ENCODE measurements around the gene HMX1.

The HMX1 gene

DNA sequence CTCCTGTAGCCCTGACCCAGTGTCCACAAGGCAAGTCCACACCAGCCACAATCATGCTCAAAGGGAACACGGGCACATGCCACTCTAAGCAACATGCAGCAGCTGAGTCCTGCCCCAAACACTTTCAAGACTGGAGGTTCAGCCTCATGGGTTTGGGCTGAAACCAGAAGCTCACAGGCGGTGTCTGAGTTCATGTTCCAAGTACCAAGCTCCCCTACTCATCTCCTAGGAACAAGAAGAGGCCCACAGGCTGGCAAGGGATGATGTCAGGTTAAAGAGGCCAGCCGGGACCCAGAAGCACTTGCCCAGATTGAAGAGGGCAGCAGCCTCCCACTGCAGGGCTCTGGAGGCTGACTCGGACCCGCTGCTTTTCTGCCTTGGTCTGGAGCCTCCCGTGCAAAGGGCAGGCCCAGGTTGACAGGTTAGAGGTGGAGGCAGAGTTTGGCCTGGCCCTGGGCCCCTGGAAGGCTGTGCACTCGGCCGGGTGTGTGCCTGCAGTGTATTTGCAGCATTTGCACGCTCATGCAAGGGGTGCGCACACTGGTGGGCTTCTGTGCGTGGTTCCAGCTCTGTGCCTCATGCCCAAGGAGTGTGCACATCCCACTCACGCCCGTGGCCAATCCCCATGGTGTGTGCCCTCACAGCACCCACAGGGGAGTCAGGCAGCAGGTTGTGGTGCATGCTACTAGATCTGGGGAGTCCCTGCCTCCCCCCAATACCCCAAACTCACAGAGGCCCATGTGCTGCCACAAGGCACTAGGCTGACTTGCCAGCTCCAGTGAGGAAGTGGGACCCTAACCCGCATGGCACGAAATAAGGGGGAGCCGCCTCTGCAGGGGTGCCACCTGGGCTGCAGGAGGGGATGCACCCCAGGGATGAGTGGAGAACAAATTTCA is 2.4 kb downstream of the HMX1 start:
- no peak for DNase-seq (ENCODE audit: low read depth in 3 of 3, low spot score in 1 of 3)

DNA sequence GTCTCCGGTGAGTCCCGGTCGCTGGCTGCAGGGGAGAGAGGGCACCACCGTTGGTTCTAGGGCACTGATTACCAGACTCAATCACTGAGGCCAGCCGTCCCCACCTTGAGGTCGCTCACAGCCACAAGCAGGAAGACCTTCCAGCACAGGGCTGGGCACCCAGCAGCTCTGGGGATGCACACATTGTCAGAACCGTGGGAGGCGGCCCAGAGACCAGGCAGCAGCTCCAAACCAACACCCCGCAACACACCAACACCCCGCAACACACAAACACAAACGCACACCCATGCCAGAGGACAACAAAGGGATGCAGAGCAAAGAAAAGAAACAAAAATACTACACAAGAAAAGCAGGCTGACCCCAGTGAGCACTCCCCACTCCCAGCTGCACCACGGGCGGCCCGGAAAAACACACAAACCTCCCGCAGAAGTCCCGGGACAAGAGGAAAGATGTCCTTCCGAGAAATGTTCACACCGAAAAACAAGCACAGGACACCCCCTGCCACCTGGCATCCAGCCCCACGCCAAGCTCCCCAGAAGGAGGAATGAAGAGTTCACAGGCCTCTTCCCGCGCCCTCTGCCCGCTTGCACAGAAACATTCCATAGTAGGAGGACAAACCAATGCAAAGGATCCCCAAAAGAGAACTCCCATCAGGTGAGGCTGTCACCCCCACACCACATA is 3.2 kb downstream of the HMX1 start:
- DNase-seq (ENCODE audit: low read depth in 3 of 3, low spot score in 1 of 3), result no peak

DNA sequence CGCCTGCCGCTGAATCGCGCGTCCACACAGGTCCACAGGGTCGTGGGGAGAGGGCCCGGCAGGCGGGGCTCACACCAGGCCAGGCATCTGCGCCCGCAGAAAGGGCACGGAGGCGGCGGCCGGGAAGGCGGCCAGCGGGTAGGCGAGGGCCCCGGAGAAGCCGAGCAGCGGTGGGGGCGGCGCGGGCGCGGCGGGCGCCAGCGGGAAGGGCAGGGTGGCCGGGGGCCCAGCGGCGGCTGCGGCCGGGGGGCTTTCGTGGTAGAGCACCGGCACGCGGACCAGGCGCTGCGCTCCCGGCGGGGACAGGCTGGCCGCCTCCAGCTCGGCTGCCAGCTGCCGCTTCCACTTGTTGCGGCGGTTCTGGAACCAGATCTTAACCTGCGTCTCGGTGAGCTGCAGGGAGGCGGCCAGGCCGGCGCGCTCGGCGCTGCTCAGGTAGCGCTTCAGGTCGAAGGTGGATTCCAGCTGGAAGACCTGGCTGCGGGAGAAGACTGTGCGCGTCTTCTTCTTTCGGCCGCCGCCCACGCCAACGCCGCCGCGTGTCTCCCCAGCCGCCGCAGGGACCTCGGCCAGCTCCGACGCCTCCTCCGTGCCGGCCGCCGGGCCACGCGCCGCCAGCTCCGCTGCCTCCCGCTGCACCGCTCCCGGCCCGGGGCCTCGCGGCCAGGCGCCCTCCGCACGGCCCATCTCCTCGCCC is 3.9 kb downstream of the HMX1 start:
- DNase-seq (ENCODE audit: low read depth in 3 of 3, low spot score in 1 of 3), result no peak

DNA sequence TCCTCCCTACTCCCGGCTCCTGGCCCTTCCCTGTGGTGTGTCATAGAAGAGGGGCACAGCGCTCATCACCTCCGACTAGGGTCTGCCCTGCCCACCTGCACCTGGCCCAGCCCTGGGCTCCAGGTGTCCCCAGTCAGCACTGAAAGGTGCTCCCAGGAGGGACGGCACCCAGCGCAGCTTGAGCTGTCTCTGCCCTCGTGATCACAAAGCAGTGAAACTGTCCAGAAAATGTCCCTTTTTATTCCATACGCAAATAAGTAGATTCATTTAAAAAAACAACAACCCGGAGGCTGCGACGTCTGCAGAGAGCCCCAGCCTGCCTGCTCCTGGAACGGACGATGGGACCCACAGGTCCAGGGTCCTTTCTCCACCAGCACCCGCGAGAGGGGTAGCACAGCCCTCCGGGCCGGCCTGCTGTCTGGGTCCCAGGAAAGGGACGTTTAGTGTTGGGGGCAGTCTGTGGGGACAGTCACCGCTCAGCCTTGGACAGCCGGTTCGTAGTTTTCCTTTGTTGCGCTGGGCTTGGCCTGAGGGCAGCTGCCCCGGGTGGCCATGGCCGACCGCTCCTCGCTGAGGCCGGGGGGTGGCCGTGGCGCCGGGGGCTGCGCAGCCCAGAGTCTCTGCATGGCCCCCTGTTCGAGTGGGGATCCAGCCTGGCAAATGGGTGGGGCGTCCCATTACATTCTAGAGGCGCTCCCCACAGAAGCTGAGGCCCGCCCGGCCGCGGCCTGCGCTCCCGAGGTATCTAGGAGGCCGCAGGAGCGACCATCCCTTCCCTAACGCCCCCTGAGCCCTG is 4.6 kb downstream of the HMX1 start:
- no peak for DNase-seq (ENCODE audit: low read depth in 3 of 3, low spot score in 1 of 3)

DNA sequence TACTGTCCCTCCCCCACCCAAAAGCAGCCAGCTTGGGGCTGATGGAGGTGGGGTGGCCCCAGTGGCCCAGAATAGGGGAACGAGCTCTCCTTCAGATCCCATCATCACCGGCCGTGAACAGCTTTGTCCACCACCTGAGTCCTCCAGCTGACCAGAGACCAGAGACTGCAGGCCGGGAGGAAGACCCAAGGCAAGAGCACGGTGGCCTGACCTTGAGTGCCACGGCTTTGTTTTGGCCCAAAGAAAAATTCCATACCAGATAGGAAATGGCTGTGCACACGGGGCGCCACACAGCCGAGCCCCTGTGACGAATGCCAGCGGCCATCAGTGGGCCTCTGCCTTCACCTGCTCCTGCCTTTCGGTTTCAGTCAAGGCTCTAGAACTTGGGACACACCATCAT is 5.2 kb downstream of the HMX1 start:
- DNase-seq (ENCODE audit: low read depth in 3 of 3, low spot score in 1 of 3), result no peak

DNA sequence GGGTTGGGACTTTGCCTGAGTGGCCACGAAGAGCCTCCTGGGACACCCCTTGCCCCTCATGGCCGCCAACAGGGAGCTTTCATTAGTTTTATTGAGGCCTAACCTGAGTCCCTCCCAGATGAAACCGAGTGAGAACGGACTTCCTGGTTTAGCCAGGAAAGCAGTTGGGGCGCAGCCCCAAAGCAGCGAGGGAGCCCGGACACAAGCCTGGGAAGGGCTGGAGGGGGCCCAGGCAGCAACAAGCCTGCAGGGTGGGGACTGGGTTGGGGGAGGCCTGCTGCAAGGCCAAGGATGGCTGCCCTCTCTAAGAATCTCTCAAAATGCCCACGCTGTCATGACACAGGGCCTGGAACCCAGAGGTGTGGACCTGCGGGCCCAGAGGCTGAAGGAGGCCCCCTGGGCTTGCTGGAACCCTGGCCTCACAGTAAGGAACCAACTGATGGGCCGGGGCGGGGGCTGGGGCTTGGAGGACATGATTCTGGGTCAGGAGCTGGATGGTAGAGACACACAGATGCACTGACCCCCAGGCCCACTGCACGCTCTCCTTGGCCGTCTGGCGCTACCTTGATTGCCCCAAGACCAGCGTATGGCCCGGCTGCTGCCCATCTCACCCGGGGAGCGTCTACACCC is 5.8 kb downstream of the HMX1 start:
- no peak for DNase-seq (ENCODE audit: low read depth in 3 of 3, low spot score in 1 of 3)

DNA sequence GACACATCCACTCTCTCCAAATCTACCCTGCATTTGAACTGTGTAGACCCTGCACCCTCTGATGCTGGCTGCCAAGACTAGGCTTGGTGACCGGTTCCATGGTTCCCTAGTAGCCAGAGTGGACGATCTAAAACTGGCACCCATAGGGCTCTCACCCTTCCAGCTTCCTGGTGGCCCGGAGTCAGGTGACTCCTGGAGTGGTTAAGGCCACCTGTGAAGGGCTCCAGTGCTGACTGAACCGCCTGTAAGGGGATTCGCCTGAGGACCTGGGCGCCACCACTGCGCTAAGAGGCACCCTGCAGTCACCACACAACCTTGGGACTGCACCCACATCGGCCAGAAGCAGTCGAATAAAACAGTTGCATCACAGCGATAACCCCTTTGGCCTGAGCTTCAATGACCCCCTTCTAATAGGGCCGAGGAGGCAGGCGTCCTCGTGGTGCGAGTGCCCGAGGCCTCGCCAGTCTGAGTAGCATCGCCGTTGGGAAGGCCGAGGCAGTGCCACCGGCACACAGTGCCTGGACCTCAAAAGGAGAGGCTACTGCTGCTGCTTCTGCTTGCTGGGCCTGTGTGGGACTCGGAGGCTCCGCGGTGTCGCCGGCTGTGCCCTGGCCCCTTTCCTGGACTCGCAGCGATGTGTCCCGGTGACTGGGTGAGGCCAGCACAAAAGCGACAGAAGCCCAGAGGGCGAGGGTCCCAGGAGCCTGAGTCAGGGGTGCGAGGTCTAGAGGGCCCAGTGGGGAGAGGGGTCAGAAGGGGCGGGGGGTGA is 6.5 kb downstream of the HMX1 start:
- no peak for DNase-seq (ENCODE audit: low read depth in 3 of 3, low spot score in 1 of 3)

DNA sequence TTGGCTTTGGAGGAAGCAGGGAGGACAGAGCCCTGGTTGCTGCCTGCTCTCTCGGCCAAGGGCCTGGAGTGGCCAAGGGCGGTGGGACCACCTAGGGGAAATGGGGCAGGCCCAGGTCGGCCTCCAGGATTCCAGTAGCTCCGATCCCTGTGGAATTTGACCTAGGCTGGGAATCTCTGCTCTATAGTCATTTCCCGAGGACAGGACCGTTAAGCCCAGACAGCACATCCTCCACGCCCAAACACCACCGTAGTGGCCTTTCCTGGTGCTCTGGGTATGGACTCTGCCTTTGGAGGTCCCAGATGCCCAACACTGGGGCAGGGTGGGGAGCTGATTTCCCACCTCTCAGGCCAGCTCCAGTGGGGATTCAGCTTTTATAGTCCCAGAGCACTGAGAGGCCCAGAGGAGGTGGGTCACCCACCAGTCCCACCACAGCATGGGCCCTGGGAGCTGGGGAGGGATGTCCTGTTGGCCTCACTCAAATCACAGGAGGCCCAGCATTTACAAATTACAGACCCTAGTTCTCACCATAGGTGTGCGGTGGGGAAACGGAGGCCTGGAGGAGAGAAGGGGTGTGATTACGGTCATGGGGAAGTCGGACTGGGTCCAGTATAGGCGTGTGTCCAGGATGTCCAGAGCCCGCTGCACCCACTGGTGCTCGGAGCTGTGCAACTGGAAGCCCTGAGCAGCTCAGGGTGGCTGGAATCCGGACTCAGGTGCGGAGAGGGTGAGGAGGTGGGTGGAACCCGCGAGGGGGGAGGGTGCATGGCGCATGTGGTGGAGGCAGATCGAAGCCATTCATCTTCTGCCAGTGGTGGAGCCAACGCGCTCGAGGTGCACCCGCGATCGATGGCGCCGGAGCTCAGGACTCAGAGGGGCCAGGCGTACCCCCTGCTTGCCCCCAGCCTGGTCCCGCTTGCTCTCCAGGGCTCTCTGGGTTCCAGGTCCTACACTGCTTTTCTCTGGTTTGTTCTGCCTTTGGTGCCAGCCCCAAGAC is 7.7 kb downstream of the HMX1 start:
- no peak for DNase-seq (ENCODE audit: low read depth in 3 of 3, low spot score in 1 of 3)

DNA sequence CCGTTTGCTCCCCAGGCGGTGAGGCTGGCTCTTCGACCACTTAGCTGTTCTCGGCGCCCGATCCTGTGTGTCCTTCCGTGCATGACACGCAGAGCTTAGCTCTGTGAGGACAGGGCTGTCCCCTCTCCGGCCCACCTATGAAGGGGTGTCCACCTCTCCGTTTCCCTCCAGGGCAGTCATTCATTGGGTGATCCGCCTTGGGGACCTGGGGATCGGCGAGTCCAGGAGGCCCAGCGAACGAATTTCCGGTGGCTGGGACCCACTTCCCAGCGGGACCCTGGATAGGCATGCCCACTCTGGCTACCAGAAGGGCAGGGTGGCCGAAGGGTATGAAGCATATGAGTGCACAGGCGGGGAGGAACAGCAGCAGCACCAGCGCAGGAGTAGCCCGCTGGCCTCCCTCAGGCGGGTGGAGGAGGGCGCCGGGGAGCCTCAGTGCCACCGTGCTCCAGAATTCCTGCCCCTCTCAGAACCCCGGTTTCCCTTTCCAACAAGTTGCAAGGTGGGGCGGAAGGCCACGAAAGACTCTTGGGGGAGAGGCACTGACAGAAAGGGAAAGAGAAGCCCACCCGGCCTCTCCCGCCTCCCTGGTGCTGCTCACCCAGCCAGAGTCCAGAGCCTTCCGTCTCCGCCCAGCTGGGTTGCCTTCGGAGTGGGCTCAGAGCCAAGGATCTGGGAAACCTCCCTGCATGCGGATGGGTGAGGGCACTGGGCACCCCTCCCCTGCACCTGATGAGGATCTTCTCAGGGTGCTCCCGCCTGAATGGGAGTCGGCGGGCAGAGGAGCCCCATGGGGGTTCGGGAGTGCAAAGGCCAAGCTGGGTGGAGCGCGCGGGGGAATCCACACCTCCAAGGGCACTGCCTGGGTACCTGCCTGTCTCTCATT is 8.6 kb downstream of the HMX1 start:
- no peak for DNase-seq (ENCODE audit: low read depth in 3 of 3, low spot score in 1 of 3)

DNA sequence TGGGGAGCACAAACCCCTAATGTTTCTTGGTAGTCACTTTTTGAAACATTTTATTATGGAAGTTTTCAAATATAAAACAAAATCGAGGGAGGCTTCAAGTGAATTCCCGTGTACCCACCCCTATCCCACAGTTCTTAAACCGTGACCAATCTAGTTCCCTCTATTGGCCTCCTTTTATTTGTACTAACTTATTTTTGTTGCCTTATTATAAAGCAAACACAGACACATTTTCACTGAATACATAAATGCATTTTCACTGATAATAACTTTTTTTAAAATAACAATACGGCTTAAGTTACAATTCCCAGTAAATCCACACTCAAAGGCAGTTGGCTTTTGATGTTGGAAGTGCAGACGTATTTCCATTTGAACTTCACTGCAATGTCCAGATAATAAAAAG is 9.3 kb downstream of the HMX1 start:
- no peak for DNase-seq (ENCODE audit: low read depth in 3 of 3, low spot score in 1 of 3)

DNA sequence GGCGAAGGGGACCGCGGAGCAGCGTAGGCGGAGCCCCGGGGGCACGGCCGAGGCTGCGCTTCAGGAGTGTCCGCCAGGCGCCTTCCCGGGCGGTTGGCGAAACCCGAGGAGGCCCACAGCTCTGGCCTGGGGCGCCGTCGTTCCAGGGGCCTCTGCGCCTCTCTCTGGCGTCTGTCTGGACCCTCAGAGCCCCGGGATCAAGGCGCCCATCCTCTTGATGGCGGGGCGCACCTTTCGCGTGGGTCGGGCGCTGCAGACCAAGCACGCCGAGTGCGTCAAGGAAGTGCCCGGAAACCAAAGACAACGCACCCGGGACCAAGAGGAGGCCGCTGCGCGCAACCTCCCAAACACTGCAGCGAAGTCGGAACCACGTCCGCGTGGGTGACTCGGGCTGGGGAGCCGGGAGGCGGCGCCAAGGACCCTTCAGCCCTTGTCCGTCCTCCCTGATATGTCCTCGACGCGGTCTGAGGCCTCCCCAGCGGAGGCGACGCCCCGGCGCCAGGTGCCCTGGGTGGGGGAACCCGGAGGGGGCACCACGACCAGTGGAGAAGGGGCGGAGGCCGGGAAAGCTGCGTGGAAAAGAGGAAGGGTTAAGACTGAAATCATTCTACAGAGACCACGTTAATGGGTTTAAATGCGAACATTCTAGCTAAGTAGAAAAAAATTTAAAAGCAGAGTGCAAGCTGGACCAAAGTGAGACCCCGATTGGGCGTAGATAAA is 9.9 kb downstream of the HMX1 start:
- no peak for DNase-seq (ENCODE audit: low read depth in 3 of 3, low spot score in 1 of 3)

DNA sequence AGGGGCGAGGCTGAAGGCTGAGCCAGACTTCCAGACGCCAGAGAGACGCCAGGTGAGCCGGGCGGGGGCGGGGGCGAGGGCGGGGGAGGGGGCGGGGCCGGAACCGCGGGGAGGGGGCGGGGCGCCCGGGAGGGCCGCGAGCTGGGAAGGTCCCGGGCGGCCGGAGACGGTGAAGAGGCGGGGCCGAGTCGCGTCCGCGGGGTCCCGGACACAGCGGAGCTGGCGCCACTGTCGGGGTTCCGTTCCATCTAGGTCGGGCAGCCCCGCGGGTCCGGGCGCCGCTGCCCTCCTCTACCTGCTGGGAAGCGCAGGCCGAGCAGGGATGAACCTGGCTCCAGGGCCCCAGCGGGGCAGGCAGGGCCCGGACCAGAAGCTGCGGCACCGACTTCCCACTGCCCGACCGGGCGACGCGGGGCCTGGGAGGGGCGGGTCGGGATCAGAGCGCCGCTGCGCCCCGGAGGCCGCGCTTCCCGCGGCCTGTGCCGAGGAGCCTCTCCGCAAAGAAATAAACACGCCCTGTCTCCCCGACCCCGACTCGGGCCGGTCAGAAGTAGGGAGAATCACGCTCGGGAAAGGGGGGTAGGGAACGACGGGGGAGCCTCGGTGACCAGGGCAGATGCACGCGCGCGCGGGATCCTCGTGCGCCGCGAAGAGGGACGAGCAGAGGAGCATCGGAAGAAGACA is 10.6 kb downstream of the HMX1 start:
- DNase-seq (ENCODE audit: low read depth in 3 of 3, low spot score in 1 of 3), result no peak

DNA sequence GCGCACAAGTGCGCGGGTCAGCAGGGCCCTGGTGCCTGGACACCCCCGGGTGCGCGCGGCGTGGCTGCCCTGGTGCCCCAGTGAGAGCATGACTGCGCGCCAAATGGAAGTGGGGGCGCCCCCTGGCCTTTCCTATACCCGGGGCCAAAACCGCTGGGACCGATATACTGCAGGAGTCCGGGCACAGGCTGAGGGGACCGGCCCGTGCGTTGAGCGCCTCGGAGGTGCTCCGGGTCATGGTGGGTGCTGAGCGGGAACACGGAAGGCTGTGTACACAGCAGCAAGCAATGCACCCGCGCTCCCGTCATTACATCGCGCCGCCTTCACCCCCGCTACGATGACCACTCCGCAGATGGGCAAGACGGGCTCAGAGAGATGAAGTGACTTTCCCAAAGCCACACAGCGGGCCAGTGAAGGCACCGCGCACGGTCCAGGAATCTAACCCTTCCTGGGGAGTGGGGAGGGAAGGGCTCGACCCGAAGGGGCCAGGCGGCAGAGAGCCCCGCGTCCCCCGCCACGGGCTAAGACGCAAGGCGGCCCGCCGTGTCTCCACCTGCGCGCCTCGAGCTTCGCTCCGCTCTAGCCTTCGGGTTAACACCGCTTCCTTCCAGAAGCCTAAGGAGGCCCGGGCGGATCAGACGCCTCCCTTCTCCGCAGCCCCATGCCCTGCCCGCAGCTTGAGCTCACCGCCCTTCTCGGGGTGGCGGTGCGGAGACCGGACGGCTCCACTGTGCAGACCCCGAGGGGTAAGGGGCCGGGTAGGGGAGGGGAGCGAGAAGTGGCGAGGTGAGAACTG is 11.3 kb downstream of the HMX1 start:
- no peak for DNase-seq (ENCODE audit: low read depth in 3 of 3, low spot score in 1 of 3)

DNA sequence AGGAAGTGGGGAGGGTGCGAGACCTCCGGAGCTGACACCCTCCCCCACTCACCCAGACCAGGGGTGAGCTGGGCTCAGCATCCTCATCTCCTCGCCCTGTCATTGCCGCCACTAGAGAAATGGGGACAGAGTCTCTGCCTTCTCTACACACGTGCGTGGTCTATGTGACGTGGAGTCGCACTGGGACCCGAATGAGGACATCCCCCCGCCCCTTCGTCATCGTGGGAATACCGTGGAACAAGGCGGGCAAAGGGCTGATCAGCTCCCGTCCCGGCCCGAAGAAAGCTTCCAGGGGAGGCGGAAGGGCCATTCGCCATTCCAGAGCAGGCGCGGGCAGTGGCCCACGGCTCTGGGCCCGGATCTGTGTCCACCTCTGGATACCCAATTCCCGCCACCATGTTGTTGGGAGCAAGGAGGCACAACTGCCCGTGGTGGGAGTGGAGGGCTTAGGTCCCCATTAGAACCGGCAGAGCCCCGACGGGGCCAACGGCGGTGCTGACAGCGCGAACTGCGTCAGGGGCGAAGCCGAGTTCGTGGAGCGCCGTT is 12.0 kb downstream of the HMX1 start:
- DNase-seq (ENCODE audit: low read depth in 3 of 3, low spot score in 1 of 3), result no peak

DNA sequence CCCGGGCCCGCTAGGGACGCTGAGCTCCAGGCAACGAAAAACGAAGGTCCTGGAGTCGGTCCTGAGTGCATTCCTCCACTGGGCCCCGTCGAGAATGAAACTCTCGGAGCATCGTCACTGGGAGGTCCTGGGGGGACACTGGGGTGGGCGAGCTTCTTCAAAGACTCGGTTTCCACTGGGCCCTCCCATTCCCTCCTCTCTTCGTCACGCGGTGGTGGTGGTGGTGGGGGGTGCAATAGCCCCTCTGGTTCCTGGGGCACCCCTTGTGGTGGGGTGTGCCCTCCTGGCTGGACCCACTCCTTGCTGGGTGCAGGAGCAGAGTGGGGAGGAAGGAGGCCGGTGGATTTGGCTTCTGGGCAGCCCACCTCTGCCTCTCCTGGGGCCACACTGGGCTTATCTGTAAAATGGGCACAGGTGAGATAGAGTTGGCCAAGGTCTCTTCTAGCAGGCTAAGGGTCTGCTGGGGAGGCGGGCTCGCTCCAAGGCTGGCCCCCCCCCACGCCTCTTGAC is 12.9 kb downstream of the HMX1 start:
- no peak for DNase-seq (ENCODE audit: low read depth in 3 of 3, low spot score in 1 of 3)

Data from stimulated activated CD4-positive, alpha-beta T cell treated with anti-CD3 and anti-CD28 coated beads, TNF-alpha, amount 100 ng/mL, for 1 hour (primary cell).